CD4-positive, alpha-beta T cell treated with Interleukin-6 for 4 hours (primary cell): ENCODE measurements around the gene LASP1NB.
"Not testable (repeated sequence)": the region's sequence is repeated elsewhere in the genome, so short reads cannot be mapped to it uniquely, and the experiment has no call there.

Experiments used
- DNase-seq: peaks from one replicate; pipeline ENCODE4 v3.0.0-alpha.2; 2020; ENCODE audit warnings: mixed read lengths

LASP1NB gene

GRCh38 chr17:38918129-38918913 is 7.1 kb upstream of the LASP1NB start:
- DNase-seq: no peak

GRCh38 chr17:38918916-38919315 is 6.5 kb upstream of the LASP1NB start:
- no peak for DNase-seq

GRCh38 chr17:38919316-38920078 is 5.9 kb upstream of the LASP1NB start:
- no peak for DNase-seq

- DNase-seq: no peak
Observed at GRCh38 chr17:38920374-38921291, 4.8 kb upstream of the LASP1NB start.

GRCh38 chr17:38921756-38922411 is 3.5 kb upstream of the LASP1NB start:
- DNase-seq: no peak

- DNase-seq: no peak
Observed at GRCh38 chr17:38922538-38923297, 2.7 kb upstream of the LASP1NB start.

- DNase-seq: no peak
Observed at GRCh38 chr17:38926293-38927070, 1.1 kb downstream of the LASP1NB start.

GRCh38 chr17:38930782-38931181 is 5.4 kb downstream of the LASP1NB start:
- DNase-seq: not testable (repeated sequence)

- not testable (repeated sequence) for DNase-seq
Observed at GRCh38 chr17:38933962-38934361, 8.5 kb downstream of the LASP1NB start.

- no peak for DNase-seq
Observed at GRCh38 chr17:38939987-38940386, 14.6 kb downstream of the LASP1NB start.

GRCh38 chr17:38940404-38940803 is 15.0 kb downstream of the LASP1NB start:
- DNase-seq: no peak

GRCh38 chr17:38942696-38943334 is 17.4 kb downstream of the LASP1NB start:
- DNase-seq: no peak

- no peak for DNase-seq
Observed at GRCh38 chr17:38943607-38944006, 18.2 kb downstream of the LASP1NB start.

- no peak for DNase-seq
Observed at GRCh38 chr17:38947189-38947588, 21.8 kb downstream of the LASP1NB start.

- DNase-seq: not testable (repeated sequence)
Observed at GRCh38 chr17:38953800-38954199, 28.4 kb downstream of the LASP1NB start.

- no peak for DNase-seq
Observed at GRCh38 chr17:38958326-38958725, 32.9 kb downstream of the LASP1NB start.

- no peak for DNase-seq
Observed at GRCh38 chr17:38958756-38959155, 33.3 kb downstream of the LASP1NB start.

- DNase-seq: no peak
Observed at GRCh38 chr17:38959508-38959907, 34.1 kb downstream of the LASP1NB start.

- no peak for DNase-seq
Observed at GRCh38 chr17:38960402-38960801, 35.0 kb downstream of the LASP1NB start.

- DNase-seq: no peak
Observed at GRCh38 chr17:38961413-38961812, 36.0 kb downstream of the LASP1NB start.
